ENCODE data around the gene ARFGEF2. TPM values are rescaled to one million over a fixed set of nuclear protein-coding genes. Genes with fewer than 3 reads are reported as not detected.

ARFGEF2 gene
- total RNA-seq, 1 experiment from 2014 or later = 22.2 TPM

- BruUV-seq (replicated peaks) = no TSS peak
- no peaks in the 10 kb centered on the region for H3K9me3 ChIP-seq (ENCODE audit: control insufficient read depth in 1 of 2, insufficient read depth in 1 of 2, low read depth in 1 of 2, low read length in 2 of 2)
- ATAC-seq = no peak
- no peak overlapping the region for H3K27ac ChIP-seq (ENCODE audit: low read depth, low read length)
- H3K36me3 ChIP-seq (ENCODE audit: control insufficient read depth in 1 of 2, insufficient read depth in 2 of 2, low read length in 2 of 2) = no peaks in the 10 kb centered on the region
- H3K27me3 ChIP-seq (ENCODE audit: insufficient read depth, low read length) = no peaks in the 10 kb centered on the region
- H4K20me1 ChIP-seq (ENCODE audit: insufficient read depth) = no peaks in the 10 kb centered on the region
- no peak for DNase-seq (ENCODE audit: low read depth, low spot score)
- no peaks in the 10 kb centered on the region for H3K9me2 ChIP-seq (ENCODE audit: insufficient read depth)
- H3K4me2 ChIP-seq (ENCODE audit: low read length) = no peak overlapping the region
- intact Hi-C loops (cut with micrococcal nuclease) = no loop called here
- POLR2A ChIA-PET = no interaction called here
- RAD21 ChIA-PET (ENCODE audit: low non-redundant PET in 1 of 2, low total read pairs in 2 of 2, uncharacterized antibody in 2 of 2, unreplicated experiment in 2 of 2) = no interaction called here
- peaks cover 26% of the 10 kb centered on the region for H3K79me2 ChIP-seq (ENCODE audit: insufficient read depth, low read length)
- no peak for TF ChIP-seq SRF (IDR thresholded peaks at IDR 0.05; ENCODE audit: low read depth)
- no peak for TF ChIP-seq YY1 (IDR thresholded peaks at IDR 0.05; ENCODE audit: extremely low read depth, insufficient replicate concordance, low read depth, low read length)
- TF ChIP-seq POLR2AphosphoS5 (IDR thresholded peaks at IDR 0.05; ENCODE audit: low read depth, low read length) = no peak
- TF ChIP-seq EZH2phosphoT487 (IDR thresholded peaks at IDR 0.05; ENCODE audit: borderline replicate concordance) = no peak
- no peak for TF ChIP-seq EGR1 (IDR thresholded peaks at IDR 0.05; ENCODE audit: low read depth)
- no peak for TF ChIP-seq CTCF (IDR thresholded peaks at IDR 0.05 in 2 of 3, conservative IDR thresholded peaks at IDR 0.05 in 1 of 3; ENCODE audit: borderline replicate concordance in 1 of 3, insufficient read depth in 1 of 3, low read depth in 2 of 3, low read length in 2 of 3)
- no peak for TF ChIP-seq JUND (IDR thresholded peaks at IDR 0.05)
- H3K9ac ChIP-seq (ENCODE audit: low read length) = no peak overlapping the region
- H2AFZ ChIP-seq (ENCODE audit: low read depth, low read length, poor library complexity, severe bottlenecking) = no peak overlapping the region
- CTCF ChIA-PET = no interaction called here
- peaks cover 15 to 30% of the 10 kb centered on the region in 2 experiments for H3K4me1 ChIP-seq (ENCODE audit: control insufficient read depth in 1 of 2, insufficient read depth in 2 of 2, low read length in 2 of 2)
- no peak overlapping the region for H3K4me3 ChIP-seq (replicated peaks in 1 of 2; ENCODE audit: low read depth in 1 of 2, low read length in 2 of 2)
Measured at GRCh38 chr20:48919336-48919881, 2.1 kb upstream of the ARFGEF2 start.

GRCh38 chr20:48919882-48920526, 1.5 kb upstream of the ARFGEF2 start:
- CTCF ChIA-PET = no interaction called here
- DNase-seq (ENCODE audit: low read depth, low spot score) = no peak
- no peak overlapping the region for H3K27ac ChIP-seq (ENCODE audit: low read depth, low read length)
- H3K4me1 ChIP-seq (ENCODE audit: control insufficient read depth in 1 of 2, insufficient read depth in 2 of 2, low read length in 2 of 2) = peaks cover 15 to 33% of the 10 kb centered on the region in 2 experiments
- no TSS peak for BruUV-seq (replicated peaks)
- no peak overlapping the region for H3K9ac ChIP-seq (ENCODE audit: low read length)
- no peaks in the 10 kb centered on the region for H3K9me3 ChIP-seq (ENCODE audit: control insufficient read depth in 1 of 2, insufficient read depth in 1 of 2, low read depth in 1 of 2, low read length in 2 of 2)
- H3K9me2 ChIP-seq (ENCODE audit: insufficient read depth) = no peaks in the 10 kb centered on the region
- peaks cover 32% of the 10 kb centered on the region for H3K79me2 ChIP-seq (ENCODE audit: insufficient read depth, low read length)
- no peaks in the 10 kb centered on the region for H4K20me1 ChIP-seq (ENCODE audit: insufficient read depth)
- RAD21 ChIA-PET (ENCODE audit: low non-redundant PET in 1 of 2, low total read pairs in 2 of 2, uncharacterized antibody in 2 of 2, unreplicated experiment in 2 of 2) = no interaction called here
- TF ChIP-seq ZFX (IDR thresholded peaks at IDR 0.05) (no peak), TCF7L2 (IDR thresholded peaks at IDR 0.05; ENCODE audit: borderline replicate concordance, extremely low read depth, insufficient read depth, insufficient read length) (no peak), JUND (IDR thresholded peaks at IDR 0.05) (no peak), CBX3 (IDR thresholded peaks at IDR 0.05; ENCODE audit: low read depth) (no peak), ATF3 (IDR thresholded peaks at IDR 0.05) (no peak)
- H3K4me2 ChIP-seq (ENCODE audit: low read length) = no peak overlapping the region
- H3K36me3 ChIP-seq (ENCODE audit: control insufficient read depth in 1 of 2, insufficient read depth in 2 of 2, low read length in 2 of 2) = no peaks in the 10 kb centered on the region
- no peak overlapping the region for H2AFZ ChIP-seq (ENCODE audit: low read depth, low read length, poor library complexity, severe bottlenecking)
- POLR2A ChIA-PET = no interaction called here
- no peak for ATAC-seq
- no peak overlapping the region for H3K4me3 ChIP-seq (replicated peaks in 1 of 2; ENCODE audit: low read depth in 1 of 2, low read length in 2 of 2)
- H3K27me3 ChIP-seq (ENCODE audit: insufficient read depth, low read length) = no peaks in the 10 kb centered on the region
- intact Hi-C loops (cut with micrococcal nuclease) = no loop called here
